CD4-positive, alpha-beta T cell treated with Interleukin-17A for 1 hour (primary cell): Measurements from ENCODE around the gene CDH2.

ENCODE experiments used
- DNase-seq: peaks from one replicate; pipeline ENCODE4 v3.0.0-alpha.2; 2020

Gene CDH2

DNA sequence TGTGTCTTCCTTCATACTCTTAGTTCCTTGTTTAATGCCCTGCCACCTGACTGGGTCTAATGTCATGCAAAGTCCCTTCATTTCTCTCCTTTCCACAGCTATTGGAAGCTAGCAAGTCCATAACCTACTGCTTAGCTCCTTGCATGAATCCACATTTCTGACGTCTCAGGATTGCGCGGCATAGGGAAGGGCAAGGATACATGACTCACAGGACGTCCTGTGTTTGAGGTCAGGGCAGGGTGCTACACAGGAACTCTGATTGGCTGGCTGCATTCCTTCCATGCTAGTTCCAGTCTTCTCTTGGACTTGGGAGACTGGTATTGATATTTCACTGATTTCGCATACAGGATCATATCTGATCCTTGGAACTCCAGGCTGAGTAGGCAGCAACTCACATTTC is 137.9 kb downstream of the CDH2 start:
- DNase-seq: no peak

DNA sequence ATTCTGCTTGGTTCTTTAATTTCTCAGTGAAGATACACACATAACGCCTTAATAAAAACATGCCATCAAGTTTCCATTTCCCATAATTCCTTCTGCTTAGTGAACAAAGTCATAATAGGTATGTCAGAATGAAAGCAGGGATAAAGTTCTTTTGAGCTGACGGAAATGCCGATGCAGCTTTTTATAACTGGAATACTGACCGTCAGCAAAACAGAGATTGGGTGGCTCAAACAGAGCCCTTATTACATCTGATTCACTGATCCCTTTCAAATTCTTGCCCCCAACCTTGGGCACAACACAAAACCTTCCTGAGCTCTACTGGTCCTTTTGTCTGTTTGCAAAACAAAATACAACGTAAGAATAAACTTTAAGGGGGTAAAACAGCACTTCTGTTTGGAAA is 140.4 kb downstream of the CDH2 start:
- no peak for DNase-seq

DNA sequence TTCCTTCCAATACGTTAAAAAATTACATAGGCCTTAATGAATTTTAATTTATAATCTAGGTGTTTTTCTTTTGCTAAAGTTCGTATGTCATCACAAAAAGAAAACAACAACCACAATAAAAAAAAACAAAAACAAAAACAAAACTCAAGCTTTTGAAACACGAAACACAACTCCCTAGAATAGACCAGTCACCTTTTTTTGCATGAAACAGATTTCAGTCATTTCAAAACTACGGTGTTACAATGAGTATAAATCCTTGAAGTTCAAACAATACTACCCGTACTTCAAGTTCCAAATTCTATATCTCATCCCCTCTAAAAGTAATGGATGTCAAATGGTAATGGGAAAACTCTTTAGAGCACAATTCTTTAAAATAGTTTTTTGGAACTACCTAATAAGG is 142.4 kb downstream of the CDH2 start:
- DNase-seq: no peak

DNA sequence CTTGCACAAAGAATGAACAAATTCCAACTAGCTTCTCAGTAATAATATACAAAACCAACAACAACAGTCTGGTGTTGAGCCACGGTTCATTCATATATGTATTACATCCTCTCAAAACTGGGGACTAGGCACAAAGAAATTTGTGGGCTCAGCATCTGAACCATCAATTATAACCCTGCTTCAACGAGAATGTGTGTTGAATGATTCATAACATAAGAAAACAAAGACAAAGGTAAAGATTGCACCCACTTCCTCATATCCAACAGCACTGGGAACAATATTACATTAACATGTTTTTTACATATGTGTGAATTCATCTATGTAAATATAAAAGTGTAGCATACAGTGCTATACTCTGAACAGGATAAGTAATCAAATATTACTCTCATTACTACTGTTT is 144.8 kb downstream of the CDH2 start:
- no peak for DNase-seq

DNA sequence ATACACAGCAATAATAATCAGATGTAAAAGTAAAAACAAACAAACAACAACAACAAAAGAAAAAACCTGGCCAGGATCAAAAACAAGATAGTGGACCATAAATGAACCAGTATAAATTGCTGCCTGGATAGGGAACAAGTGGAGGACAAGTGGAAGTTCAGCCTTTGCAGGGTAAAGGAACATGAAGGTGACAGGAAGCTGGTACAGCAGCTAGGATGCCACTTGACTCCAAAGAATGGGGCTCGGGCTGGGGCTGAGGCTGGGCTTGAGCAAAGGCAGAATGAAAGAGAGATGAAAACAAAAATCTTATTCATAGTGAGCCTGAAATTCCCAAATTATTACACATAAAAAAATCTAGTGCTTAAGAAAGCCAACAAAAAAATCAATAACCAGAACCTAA is 146.5 kb downstream of the CDH2 start:
- no peak for DNase-seq

DNA sequence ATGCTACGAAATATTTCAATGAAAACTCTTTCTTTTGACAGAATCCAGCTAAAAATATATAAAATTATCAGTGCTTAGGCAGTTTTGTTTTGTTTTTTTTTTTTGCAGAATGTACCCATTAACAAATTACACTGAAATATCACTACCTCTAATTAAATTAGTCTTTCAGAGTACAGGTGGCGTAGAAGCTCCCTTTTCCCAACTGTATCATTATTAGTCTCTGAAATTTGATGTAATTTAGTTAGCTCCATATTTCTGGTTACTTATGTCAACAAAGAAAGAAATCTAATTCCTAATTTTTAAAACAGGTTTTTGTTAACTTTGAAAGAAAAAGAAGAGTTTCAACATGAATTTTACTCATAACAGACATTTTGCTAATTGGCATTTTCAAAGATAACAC is 149.2 kb downstream of the CDH2 start:
- no peak for DNase-seq

DNA sequence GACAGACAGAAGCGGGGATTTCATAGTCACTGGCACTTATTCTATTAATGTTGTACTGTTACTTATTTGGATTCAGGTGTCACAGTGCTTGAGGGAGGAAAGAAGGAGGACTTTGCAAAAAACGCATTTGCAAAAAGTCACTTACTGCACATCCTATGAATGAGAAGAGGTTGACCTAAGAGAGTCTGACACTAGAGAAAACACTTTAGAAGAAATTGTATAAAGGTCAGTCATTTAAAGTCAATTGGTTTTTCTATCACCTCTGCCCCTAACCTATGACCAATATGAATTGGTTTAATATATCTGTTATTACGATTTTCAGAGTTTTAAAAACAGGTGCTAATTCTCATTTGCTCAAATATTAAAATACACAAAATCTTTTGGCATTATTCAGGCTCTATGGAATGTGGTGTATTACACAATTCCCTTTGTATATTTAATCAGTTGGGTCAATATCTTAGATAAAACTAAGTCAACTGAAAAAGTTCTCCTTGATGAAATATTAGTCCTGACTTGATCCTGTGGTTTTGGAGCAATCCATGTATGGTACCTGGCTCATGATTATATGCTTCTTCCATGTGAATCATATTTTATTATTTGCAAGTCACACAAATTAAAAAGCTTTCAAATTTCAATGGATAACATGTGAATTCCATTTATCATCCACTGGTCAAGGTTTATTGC is 157.4 kb downstream of the CDH2 start:
- no peak for DNase-seq

DNA sequence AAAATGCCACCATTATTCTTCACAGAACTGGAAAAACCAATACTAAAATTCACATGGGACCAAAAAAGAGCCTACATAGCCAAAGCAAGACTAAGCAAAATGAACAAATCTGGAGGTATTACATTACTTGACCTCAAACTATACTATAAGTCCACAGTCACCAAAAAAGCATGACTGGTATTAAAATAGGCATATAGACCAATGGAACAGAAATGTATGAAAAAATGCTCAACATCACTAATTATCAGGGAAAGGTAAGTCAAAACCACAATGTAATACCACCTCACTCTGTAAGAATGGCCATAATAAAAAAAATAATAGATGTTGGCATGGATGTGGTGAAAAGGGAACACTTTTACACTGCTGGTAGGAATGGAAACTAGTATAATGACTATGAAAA is 158.6 kb downstream of the CDH2 start:
- no peak for DNase-seq

DNA sequence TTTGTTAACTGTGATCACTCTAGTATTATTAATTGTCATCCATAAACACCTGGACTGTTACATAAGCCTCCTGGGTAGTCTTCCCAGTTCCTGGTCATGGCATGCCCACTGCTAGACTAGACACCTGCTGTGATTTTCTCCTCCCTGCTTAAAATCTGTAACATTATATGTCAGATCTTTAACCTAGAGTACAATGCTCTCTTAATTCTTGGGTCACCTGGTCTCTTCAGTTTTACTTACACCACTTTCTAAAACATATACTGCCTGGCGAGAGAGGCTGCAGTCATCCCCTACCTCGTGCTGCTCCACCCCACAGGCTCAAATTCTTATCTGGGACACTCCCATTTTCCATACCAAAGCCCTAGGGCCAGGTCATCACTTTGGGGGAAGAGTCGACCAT is 161.3 kb downstream of the CDH2 start:
- no peak for DNase-seq

DNA sequence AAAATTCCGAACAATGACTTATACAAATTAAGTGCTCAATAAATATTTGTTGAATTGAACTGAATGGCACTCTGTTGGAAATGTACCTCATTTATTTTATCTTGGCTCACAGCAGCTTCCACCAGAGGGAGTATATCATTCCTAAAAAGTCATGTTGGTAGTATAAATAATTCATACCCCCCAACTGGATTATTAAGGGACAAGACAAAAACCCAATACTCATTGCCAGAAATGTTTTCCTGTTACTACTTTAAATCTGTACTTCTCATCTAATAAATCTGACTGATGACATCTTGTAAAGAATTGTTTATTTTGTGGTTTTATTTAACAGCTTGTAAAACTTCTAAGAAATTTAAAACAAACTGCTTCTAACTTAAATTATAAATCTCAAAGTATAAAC is 163.9 kb downstream of the CDH2 start:
- DNase-seq: no peak

DNA sequence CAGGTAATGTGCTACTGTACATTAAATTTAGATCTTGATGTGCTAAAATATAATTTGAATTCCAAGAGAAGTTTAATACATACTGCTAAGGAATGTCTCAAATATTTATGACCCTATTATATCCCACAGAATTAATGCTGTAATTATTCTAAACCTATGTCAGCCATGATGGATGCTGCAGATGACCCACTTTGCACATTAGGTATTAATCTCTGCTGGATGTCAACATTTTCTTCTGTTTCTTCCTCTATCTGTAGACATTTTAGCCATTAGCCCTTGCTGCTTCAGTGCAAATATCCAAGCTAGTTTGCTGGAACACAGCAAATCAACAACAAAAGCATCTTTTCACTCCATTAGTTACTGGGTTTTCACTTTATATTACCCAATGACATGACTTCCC is 164.6 kb downstream of the CDH2 start:
- no peak for DNase-seq

DNA sequence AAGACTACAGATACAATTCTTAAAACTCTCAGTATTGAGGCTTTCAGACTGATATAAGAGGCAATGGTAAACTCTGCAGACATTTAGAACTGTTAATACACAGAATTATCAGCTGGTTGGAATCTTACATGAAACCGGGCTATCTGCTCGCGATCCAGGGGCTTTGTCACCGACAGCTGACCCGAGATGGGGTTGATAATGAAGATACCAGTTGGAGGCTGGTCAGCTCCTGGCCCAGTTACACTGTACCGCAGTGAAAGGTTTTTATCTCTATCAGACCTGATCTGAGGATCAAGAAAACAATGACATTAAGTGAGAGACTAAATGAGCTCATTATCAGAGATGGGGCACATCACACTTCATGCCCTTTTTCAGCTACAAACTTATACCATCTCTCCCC is 167.3 kb downstream of the CDH2 start:
- no peak for DNase-seq

DNA sequence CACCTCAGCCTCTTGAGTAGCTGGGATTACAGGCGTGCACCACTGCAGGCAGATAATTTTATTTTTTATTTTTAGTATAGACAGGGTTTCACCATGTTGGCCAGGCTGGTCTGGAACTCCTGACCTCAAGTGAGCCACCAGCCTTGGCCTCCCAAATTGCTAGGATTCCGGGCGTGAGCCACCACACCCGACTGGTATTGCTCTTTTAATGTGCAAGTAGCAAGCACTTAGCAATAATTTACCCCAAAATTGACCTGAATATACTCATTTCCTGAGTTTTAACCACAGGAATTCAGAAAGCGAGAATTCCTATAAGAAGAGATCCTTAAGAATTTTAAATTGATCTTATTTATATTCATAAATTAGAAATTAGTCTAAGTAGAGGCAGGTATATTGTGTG is 169.1 kb downstream of the CDH2 start:
- no peak for DNase-seq

DNA sequence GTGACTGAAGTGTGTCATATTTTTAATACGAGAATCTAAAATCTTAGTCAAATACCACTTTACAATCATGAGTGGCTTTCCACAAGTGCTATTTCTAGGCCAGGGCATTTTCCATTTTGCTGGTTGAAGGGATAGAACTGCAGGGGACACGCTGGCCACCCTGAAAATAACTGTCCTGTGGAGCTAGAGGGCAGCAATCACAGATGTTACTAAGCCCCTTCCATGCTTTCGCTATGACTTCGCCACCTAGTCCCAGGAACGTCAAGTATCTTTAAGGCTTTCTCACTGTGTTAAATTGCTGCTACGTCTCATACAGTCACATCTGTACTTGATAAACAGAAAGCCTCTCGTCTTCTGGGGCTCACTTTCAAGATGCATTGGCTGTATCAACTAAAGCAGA is 171.8 kb downstream of the CDH2 start:
- no peak for DNase-seq

DNA sequence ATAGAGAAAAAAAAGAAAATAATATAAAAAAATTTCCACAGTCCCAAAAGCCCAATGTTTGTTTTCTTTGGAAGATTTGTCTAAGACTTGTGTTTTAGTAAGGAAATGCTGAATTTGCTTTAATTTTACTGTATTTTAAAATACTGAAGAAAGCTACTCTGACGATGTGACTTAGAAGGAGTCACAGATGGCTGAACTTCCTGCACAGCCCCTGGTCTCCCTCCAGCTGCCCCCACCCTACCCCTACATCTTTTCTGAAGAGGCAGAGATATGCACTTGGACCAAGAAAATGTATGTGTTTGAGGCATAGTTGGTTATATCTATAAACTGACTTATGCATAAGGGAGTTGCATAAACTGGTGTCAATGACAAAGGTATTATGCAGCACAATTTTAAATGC is 172.3 kb downstream of the CDH2 start:
- no peak for DNase-seq

DNA sequence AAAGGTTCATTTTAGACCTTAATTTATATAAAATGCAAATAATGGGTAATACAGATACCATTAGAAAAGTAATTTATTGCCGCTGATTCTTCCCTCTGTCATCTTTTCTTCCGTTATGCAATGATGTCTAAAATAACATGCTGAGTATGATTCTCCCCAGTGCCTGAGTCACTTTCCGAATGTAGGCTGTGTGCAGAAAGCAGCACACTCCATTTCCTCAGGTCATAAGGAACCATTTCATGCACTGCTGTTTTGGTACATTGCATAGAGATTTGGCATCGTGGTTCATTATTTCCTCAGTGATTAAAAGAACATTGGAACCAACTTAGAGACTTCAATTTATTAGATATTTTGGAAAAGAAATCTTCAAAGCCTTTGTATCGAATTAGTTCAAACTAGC is 173.5 kb downstream of the CDH2 start:
- DNase-seq: no peak

DNA sequence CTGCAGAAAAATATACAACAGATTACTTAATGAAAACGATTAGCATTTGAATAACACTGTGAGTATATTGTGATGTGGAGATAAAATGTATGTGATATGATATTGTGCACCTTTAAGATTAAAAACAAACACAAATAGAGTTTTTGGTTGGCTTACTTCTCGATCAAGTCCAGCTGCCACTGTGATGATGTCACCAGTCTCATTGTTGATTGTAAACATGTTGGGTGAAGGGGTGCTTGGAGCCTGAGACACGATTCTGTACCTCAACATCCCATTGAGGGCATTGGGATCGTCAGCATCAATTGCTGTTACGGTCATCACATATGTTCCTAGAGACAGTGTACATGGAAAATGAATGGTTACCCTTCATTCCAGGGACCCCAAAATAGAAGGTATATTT is 174.1 kb downstream of the CDH2 start:
- DNase-seq: no peak

DNA sequence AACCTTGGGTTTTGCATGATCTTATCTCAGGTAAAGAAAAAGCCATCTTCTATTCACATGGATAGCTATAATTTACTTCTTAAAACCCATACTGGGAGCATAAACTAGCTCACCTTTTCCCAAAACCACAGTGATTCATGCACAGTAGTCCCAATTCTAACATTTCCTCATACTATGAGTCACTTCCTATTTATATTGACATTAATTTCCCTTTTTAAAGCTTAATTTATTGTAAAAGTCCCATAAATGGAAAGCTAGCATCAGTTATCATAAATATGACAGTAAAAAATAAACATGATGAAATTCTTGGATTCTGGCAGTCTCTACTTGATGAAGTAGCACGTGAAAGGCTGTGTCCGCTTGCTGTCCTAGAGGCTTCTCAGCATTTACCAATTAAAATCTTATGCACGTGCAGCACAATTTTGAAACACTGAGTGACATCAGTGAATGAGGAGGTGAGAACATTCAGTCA is 180.1 kb downstream of the CDH2 start:
- no peak for DNase-seq

DNA sequence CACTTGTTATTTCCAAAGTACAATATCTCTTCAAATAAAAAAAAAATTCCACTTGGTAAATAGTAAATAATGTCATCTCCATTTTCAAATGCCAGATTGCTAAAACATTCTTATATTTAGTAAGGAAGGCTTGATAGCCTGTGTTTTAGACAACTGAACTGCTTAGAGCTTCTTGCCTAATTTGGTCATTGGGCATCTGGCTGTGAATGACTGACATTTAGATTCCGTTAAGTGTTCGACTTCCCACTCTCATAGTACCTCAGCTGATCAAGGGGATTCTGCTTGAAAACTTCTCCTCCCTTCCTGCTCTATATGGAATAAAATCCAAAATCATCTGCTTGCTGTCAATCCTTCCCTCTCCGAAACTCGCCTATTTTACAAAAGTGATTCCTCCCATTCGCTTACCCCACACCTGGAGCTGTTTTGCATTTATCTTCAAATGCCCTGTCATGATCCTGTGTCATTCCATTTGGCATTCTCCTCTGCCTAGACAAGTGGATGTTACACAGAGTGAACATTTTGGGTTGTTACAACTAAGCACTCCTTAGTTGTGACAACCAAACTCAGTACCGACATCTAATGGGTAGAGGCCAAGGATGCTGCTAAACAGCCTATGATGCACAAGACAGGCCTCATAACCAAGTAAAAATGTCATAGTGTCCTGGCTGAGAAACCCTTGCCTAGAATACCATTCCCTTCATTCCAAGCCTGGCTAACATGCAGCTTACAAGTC is 181.0 kb downstream of the CDH2 start:
- DNase-seq: no peak

DNA sequence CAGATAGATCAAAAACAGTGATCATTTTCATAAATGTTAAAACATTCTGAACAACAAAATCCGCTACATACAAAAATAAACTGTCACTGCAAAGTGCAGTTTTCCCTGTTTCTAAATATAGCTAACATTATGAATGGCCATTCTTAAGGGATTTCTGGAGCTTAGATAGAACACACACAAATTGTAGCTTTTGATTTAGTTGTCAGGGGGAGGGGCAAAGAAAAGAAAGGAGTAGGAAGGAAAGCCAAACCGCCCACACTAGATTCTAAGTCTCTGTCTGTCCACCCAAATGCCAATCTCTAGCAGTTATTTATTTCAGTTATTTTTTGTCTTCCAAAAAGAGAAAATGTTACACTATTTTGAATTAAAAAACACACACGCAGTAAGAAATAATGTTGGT is 182.4 kb downstream of the CDH2 start:
- DNase-seq: no peak

DNA sequence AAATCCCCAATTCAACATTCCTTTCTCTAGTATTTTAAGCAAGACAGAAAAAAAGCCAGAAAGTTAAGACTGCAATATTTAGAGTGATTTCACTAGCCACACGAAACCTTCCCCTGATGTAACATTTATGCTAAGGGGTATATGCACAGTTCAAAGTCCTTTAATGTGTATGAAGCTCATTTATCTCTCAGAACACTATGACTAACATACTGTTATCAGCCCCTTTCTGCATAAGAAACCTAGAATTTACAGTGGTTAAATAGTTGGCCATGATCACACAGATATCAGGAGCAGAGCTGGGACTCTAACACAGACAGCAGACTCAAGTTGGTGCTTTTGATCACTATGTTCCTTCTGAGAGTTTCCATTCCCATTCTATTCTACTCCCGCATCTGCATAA is 185.5 kb downstream of the CDH2 start:
- no peak for DNase-seq

DNA sequence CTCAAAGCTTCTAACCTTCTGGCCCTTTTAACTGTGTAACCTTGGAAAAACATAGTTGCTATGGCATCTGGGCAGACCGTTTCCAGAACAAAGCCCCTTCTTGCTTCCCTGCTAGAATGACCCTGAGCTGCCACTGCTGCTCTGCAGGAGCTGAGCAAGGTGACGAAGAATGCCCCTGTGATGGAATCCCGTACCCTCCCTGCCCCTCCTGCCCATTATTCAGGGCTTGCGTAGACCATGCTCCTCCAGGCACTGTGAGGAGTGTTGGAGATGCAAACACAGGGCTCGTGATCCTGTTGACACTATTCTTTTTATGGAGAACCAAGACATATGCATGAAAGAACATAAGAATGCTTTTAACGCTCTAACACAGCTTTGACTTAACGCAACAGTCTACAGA is 191.1 kb downstream of the CDH2 start:
- DNase-seq: no peak

DNA sequence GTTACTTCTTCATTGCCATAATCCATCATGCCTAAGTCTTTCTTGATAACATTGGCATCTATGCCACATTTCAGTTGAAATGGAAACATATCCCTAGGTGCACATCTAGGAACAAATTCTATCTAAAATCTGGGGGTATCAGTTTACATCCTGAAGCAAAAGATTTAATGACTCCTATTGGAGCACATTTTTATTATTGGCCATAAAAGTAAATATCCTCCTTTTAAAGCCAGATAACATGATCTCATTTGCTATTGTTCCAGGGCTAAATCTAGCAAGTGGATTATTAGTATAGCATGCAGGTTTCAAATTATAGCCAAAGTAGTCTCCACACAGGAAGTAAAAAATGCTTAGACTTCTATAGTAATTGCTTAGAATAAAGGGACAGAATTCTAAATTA is 193.2 kb downstream of the CDH2 start:
- DNase-seq: no peak

DNA sequence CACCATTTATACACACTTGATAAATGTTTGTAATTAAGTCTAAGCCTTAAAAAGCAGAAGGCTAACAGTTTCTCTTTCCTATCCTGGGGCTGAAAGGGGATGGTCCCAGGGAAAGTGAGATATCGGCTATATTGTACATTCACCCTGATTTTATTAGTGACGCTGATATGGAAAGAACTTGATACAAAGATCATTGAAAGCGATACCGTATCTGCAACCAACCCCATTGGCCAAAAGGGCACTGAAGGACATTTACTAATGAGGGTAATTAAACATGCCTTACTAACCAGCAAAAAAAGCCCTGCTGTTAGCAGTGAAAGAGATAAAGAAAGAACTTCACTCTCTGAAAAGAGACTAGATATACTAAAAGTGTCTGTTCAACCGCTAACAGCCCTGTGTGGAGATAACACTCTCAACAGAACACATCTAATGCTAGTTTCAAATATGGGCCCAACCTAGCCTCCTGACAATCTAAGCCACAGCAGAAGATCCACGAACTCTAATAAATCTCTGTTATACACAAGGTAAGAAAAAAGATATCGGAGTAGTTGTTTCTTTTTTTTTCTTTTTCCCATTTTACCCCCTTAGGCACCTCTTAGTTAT is 200.0 kb downstream of the CDH2 start:
- no peak for DNase-seq

DNA sequence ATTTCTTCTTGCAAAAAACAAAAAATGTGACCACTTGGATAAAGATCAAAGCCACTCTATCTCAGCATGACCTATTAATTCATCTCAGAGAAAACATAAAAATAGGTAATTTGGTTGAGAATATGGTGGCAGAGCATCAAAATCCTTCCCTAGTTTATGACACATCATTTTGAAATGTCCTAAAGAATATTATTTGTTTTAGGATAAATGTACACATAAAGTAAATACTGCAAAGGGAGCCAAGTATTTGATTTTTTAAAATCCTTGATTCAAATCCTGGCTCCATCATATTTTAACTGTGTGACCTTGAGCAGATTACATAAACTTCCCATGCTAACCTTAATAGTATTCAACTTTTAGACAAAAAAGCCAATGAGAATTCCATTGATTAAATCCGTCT is 206.6 kb downstream of the CDH2 start:
- DNase-seq: no peak
